DND-41 (cell line): ENCODE data around the gene ADAMTSL2.

ENCODE experiments used
- EZH2 ChIP-seq: IDR thresholded peaks from 3 replicates; pipeline ENCODE4 v1.6.1; 2012; ENCODE audit warnings: borderline replicate concordance, low read depth, mild to moderate bottlenecking, moderate library complexity, low read length, inconsistent platforms; ENCODE audit not compliant: severe bottlenecking
- TF ChIP-seq, protein P1 (sequence below): IDR thresholded peaks from 2 replicates; pipeline ENCODE4 v1.5.1; 2012; ENCODE audit warnings: borderline replicate concordance, low read length, moderate library complexity, mild to moderate bottlenecking; ENCODE audit not compliant: poor library complexity, severe bottlenecking; ENCODE audit errors: extremely low read depth

DNA sequence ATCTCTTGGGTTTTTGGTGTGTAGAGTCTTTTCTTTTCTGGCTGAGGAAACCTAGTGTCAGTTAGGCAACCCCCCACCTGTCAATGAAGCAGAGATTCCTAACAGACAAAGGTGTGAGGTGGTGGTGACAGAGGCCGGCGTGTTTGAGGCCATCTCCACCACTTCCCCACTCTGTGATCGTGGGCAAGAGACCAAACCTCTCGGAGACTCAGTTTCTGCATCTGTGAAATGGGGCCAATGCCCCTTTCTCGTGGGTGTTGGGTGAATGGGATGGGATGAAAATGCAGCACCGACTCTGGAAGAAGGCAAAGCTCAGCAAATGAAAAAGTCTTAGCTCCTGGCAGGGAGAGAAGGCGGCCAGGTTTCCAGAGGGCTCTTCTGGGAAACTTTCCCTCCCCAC, 73.9 kb downstream of the ADAMTSL2 start:
- TF ChIP-seq, protein P1, sequence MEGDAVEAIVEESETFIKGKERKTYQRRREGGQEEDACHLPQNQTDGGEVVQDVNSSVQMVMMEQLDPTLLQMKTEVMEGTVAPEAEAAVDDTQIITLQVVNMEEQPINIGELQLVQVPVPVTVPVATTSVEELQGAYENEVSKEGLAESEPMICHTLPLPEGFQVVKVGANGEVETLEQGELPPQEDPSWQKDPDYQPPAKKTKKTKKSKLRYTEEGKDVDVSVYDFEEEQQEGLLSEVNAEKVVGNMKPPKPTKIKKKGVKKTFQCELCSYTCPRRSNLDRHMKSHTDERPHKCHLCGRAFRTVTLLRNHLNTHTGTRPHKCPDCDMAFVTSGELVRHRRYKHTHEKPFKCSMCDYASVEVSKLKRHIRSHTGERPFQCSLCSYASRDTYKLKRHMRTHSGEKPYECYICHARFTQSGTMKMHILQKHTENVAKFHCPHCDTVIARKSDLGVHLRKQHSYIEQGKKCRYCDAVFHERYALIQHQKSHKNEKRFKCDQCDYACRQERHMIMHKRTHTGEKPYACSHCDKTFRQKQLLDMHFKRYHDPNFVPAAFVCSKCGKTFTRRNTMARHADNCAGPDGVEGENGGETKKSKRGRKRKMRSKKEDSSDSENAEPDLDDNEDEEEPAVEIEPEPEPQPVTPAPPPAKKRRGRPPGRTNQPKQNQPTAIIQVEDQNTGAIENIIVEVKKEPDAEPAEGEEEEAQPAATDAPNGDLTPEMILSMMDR: no peak
- TF ChIP-seq EZH2: no peak
